ENCODE data around the gene PIP5KL1.

The PIP5KL1 gene

DNA sequence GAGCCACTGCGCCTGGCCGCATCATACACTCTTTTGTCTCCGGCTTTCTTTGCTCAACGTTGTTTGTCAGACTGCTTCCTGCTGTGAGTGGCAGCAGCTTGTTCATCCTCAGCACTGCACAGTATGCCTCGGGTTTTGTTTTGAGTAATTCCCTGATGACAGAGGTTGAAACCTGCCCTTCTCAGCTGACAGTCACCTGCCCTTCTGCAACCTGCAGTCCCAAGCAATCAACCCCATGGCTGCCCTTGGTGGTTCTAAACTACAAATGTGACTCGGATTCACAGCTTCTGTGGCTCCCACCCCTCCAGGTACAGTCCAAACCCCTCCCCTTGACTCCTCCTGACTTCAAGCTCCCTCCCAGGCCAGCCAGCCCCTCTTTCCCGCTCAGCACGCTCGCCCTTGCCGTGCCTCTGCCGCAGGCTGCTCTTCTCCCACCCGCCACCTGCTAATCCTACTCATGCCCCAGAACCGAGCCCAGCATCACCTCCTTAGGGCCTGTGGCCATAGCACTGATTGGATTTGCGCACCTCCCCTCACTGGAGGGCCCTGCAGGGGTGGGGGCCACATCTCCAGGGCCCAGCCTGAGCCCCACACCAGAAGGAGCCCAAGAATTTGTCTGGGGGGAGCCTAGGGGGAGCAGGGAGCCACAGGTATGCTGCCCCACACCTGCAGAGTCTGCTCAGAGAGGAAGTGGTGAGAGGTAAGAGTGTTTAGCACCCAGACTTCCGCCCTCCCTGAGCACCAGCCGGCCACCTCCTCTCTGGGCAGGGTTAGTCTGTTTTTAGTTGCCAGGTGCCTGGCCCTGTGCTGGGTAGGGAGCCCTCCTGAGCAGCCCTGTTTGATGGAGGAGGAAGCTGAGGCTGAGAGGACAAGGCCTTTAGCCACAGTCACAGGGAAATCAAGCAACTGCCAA, 40.1 kb upstream of the PIP5KL1 start:
- DNase-seq (ENCODE audit: low read depth) = no peak
- TF ChIP-seq, protein P1, sequence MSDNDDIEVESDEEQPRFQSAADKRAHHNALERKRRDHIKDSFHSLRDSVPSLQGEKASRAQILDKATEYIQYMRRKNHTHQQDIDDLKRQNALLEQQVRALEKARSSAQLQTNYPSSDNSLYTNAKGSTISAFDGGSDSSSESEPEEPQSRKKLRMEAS (IDR thresholded peaks at IDR 0.05; ENCODE audit: low read depth, low read length) = no peak
- TF ChIP-seq, protein P2, sequence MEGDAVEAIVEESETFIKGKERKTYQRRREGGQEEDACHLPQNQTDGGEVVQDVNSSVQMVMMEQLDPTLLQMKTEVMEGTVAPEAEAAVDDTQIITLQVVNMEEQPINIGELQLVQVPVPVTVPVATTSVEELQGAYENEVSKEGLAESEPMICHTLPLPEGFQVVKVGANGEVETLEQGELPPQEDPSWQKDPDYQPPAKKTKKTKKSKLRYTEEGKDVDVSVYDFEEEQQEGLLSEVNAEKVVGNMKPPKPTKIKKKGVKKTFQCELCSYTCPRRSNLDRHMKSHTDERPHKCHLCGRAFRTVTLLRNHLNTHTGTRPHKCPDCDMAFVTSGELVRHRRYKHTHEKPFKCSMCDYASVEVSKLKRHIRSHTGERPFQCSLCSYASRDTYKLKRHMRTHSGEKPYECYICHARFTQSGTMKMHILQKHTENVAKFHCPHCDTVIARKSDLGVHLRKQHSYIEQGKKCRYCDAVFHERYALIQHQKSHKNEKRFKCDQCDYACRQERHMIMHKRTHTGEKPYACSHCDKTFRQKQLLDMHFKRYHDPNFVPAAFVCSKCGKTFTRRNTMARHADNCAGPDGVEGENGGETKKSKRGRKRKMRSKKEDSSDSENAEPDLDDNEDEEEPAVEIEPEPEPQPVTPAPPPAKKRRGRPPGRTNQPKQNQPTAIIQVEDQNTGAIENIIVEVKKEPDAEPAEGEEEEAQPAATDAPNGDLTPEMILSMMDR (IDR thresholded peaks at IDR 0.05; ENCODE audit: low read depth, low read length) = no peak
- TF ChIP-seq MYC (IDR thresholded peaks at IDR 0.05; ENCODE audit: low read depth, low read length) = no peak
- H3K4me3 ChIP-seq (ENCODE audit: low read depth, low read length) = no peak overlapping the region

DNA sequence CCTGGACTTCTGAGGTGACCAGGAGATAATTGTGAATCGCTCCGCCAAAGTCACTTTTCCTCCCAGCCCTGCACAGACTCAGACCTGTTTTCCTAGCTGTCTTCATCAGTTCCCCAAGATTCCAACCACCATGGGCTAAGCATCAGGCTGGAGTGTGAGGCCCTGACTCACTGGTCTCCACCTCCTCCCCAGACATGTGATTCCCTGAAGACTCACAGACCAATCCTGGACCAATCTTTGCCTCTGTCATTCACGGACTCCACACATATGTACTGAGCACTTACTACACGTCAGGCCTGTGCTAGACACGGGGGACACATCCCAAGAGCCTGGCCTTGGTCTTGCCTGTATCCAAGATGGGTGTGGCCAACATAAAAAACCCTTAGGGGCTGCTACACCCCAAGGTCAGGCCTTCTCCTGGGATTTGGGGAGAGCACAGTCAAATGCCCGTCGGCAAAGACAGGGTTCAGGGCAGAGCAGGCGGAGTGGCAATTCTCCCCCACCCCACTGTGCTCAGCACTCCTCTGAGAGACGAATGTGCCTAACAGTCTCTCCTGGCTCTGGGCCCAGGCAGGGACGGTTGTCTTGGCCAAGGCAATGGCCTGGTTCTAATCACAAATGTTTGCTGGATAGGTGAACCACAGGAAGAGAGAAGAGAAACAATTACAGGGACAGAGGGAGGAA, 38.3 kb upstream of the PIP5KL1 start:
- H3K4me3 ChIP-seq (ENCODE audit: low read depth, low read length) = no peak overlapping the region
- no peak for DNase-seq (ENCODE audit: low read depth)
- no peak for TF ChIP-seq MYC (IDR thresholded peaks at IDR 0.05; ENCODE audit: low read depth, low read length)
- TF ChIP-seq, protein P2 (IDR thresholded peaks at IDR 0.05; ENCODE audit: low read depth, low read length) = no peak
- TF ChIP-seq, protein P1 (IDR thresholded peaks at IDR 0.05; ENCODE audit: low read depth, low read length) = no peak
- no peak for TF ChIP-seq POLR2A (IDR thresholded peaks at IDR 0.05; ENCODE audit: extremely low read depth, insufficient read length)

DNA sequence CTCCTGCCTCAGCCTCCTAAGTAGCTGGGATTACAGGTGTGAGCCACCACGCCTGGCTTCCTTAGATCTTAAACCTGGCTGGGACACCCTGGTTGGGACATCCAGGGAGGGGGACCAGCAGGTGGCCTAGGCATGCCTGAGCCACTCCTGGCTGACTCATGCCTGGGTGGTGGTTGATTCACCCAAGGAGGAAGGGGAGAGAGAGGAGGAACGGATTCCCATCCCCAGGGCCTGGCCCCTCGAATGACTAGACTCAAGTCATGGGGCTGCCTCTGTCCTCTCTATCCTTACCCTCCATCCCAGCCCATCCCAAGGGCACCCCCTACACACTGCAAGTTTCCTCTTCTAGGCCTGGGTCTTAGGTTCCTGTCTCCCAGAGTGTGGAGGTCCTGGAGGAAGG, 37.5 kb upstream of the PIP5KL1 start:
- no peak overlapping the region for H3K4me3 ChIP-seq (ENCODE audit: low read depth, low read length)
- DNase-seq (ENCODE audit: low read depth) = peak; percentile 36
- TF ChIP-seq MYC (IDR thresholded peaks at IDR 0.05; ENCODE audit: low read depth, low read length) (no peak), POLR2A (IDR thresholded peaks at IDR 0.05; ENCODE audit: extremely low read depth, insufficient read length) (no peak)
- TF ChIP-seq, protein P1 (IDR thresholded peaks at IDR 0.05; ENCODE audit: low read depth, low read length) = no peak
- TF ChIP-seq, protein P2 (IDR thresholded peaks at IDR 0.05; ENCODE audit: low read depth, low read length) = no peak

DNA sequence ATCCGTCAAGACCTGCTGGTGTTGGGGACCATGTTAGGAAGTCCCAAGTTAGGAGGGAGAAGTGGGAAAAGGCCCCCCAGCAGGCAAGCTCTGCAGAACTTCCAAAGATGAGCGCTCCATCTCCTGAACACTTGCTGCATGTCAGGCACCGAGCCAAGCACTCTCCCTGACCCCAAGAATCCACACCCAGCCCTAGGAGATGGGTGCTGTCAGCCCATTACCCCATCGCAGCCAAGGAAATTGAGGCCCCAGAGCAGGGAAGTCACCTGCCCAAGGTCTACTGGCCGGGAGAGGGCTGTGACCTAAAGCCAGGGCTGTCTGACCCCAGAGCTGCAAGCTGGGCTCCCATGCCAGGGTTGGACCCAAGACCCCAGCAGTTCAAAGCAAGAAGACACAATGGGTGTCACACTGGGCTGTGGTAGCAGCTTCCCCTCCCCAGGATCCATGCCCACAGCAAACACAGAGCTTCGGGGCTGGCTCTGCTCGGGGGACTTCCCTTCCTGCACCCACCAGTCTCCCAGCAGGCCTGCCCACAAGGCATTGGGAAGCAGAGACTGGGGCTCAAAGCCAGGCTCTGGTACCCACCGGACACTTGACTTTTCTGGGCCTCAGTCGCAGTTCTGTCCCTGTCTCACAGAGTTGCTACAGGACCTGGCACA, 36.7 kb upstream of the PIP5KL1 start:
- no peak for TF ChIP-seq POLR2A (IDR thresholded peaks at IDR 0.05; ENCODE audit: extremely low read depth, insufficient read length)
- TF ChIP-seq, protein P2 (IDR thresholded peaks at IDR 0.05; ENCODE audit: low read depth, low read length) = no peak
- TF ChIP-seq, protein P1 (IDR thresholded peaks at IDR 0.05; ENCODE audit: low read depth, low read length) = no peak
- no peak for TF ChIP-seq MYC (IDR thresholded peaks at IDR 0.05; ENCODE audit: low read depth, low read length)

DNA sequence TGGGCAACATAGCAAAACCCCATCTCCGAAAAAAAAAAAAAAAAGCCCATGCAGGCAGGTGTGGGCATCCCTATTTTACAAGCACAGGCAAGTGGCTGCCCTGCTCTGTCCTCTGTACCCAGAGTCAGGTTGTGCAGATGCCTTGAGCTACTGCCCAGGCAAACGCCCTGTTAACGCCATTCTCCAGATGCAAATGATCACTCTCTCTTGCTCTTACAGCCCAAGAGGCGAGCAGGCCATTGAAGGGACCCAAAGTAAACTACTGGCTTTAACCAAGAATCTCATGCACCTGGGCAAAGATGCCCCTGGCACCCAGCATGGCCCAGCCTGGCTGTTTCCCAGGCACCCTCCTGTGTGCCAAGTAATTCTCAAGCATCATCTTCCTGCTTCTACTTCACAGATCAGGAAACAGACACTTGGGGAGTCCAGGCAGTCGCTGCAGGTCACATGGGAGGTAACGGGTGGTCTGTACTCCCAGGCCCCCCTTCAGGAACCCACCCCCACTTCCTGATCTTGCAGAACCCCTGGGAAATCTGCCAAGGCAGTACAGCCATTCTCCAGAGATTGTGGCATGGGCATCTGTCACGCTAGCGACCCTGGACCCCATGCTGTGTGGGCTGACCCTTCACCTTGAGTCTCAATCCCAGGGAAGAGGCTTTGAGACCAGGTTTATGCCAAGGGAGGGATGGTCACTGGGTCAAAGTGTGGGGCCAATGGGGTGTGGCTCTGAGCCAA, 36.0 kb upstream of the PIP5KL1 start:
- DNase-seq (ENCODE audit: low read depth) = no peak
- TF ChIP-seq POLR2A (IDR thresholded peaks at IDR 0.05; ENCODE audit: extremely low read depth, insufficient read length) (no peak), MYC (IDR thresholded peaks at IDR 0.05; ENCODE audit: low read depth, low read length) (no peak)
- TF ChIP-seq, protein P1 (IDR thresholded peaks at IDR 0.05; ENCODE audit: low read depth, low read length) = no peak
- TF ChIP-seq, protein P2 (IDR thresholded peaks at IDR 0.05; ENCODE audit: low read depth, low read length) = no peak
- H3K4me3 ChIP-seq (ENCODE audit: low read depth, low read length) = no peak overlapping the region

More for the DNA sequence above, 36.7 kb upstream of the PIP5KL1 start:
- H3K4me3 ChIP-seq (ENCODE audit: low read depth, low read length) = no peak overlapping the region
- no peak for DNase-seq (ENCODE audit: low read depth)

Measured in NB4 (cell line).